GM12873 (cell line): ENCODE measurements around the gene KCNIP4.

ENCODE experiments used
- CTCF ChIP-seq: IDR thresholded peaks from 2 replicates; pipeline ENCODE4 v1.5.1; 2012; ENCODE audit warnings: low read depth, mild to moderate bottlenecking, moderate library complexity, low read length, control low read depth; ENCODE audit not compliant: insufficient read depth; ENCODE audit errors: missing control alignments

KCNIP4 gene

DNA sequence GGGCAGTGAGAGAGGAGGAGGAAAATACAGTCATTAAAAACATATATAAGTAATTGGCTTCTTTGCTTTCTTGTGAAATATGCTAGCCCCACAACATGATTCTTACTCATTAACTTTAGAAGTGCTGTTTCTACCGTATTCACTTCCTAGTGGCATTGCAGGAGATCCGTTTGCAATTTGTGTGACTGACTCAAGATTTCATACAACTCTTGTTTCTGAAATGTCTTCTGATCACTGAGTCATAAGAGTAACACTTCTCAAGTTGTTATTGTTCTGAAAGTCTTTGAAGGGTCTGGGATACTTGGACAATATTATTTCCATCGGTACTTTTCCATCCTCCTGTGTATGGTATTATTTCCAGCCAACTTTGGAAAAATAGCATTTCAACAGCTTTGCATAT lies 937.5 kb downstream of the KCNIP4 start:
- no peak for TF ChIP-seq CTCF

- TF ChIP-seq CTCF = no peak
These were observed 938.6 kb downstream of the KCNIP4 start for GRCh38 chr4:21009956-21010355.

- TF ChIP-seq CTCF = no peak
These were observed 942.9 kb downstream of the KCNIP4 start for GRCh38 chr4:21005647-21006046.

- TF ChIP-seq CTCF = no peak
These were observed 945.6 kb downstream of the KCNIP4 start for GRCh38 chr4:21002976-21003375.

- no peak for TF ChIP-seq CTCF
These were observed 946.3 kb downstream of the KCNIP4 start for GRCh38 chr4:21002286-21002685.

- TF ChIP-seq CTCF = no peak
These were observed 947.1 kb downstream of the KCNIP4 start for GRCh38 chr4:21001490-21001889.

- no peak for TF ChIP-seq CTCF
These were observed 950.7 kb downstream of the KCNIP4 start for GRCh38 chr4:20997886-20998285.

DNA sequence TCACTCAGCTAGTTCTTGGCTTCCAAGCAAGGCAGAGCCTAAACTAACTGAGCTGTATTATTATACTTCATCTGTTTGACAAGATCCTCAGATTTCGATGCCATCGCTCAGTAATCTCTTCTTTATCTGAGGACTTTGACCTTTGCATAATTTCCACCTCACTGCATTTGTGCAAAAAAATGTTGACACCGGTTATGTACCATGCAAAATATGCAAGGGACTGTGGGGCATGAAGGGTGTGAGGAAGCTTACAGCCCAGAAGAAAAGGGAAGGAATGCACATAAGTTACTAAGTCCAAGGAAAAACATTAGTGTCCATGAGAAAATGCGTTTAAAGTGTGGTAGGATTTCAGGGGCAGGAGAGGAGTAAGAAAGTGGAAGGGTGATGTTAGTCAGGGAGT lies 953.0 kb downstream of the KCNIP4 start:
- no peak for TF ChIP-seq CTCF
